PC-3 (cell line): ENCODE data around the gene ZDHHC8.

Experiments
- CTCF ChIP-seq: fragments of 300-600 bp; sonication (generic); conservative IDR thresholded peaks from 2 replicates; pipeline ENCODE4 v1.5.1; 2017; ENCODE audit warnings: antibody characterized with exemption, low read depth, mild to moderate bottlenecking, low read length
- EZH2 ChIP-seq: fragments of 300-600 bp; sonication (generic); IDR thresholded peaks from one replicate; pipeline ENCODE4 v1.6.1; 2017; ENCODE audit warnings: antibody characterized with exemption, mild to moderate bottlenecking, low read length; ENCODE audit not compliant: unreplicated experiment
- EZH2phosphoT487 ChIP-seq: fragments of 300-600 bp; sonication (generic); IDR thresholded peaks from 2 replicates; pipeline ENCODE4 v1.6.1; 2018; ENCODE audit warnings: mild to moderate bottlenecking, antibody characterized with exemption, low read length, borderline replicate concordance

GRCh38 chr22:20152464-20152890 is 20.9 kb downstream of the ZDHHC8 start:
- TF ChIP-seq CTCF (no peak), EZH2 (no peak), EZH2phosphoT487 (no peak)
